GM19193 (cell line): ENCODE data around the gene TNFSF11.

Source experiments
- POLR2A ChIP-seq: IDR thresholded peaks from 4 replicates; pipeline ENCODE4 v1.6.1; 2011; ENCODE audit not compliant: insufficient read depth, insufficient read length; ENCODE audit errors: extremely low read depth

TNFSF11 gene

GRCh38 chr13:42626176-42626860 is 52.4 kb downstream of the TNFSF11 start:
- no peak for TF ChIP-seq POLR2A

- TF ChIP-seq POLR2A: no peak
These were observed 54.7 kb downstream of the TNFSF11 start for GRCh38 chr13:42628666-42629065.

GRCh38 chr13:42631181-42631580 is 57.2 kb downstream of the TNFSF11 start:
- no peak for TF ChIP-seq POLR2A

- TF ChIP-seq POLR2A: no peak
These were observed 59.5 kb downstream of the TNFSF11 start for GRCh38 chr13:42633495-42633894.

GRCh38 chr13:42638101-42638500 is 64.1 kb downstream of the TNFSF11 start:
- no peak for TF ChIP-seq POLR2A

GRCh38 chr13:42638886-42639285 is 64.9 kb downstream of the TNFSF11 start:
- no peak for TF ChIP-seq POLR2A

- no peak for TF ChIP-seq POLR2A
These were observed 69.1 kb downstream of the TNFSF11 start for GRCh38 chr13:42643076-42643475.

- TF ChIP-seq POLR2A: no peak
These were observed 70.9 kb downstream of the TNFSF11 start for GRCh38 chr13:42644841-42645240.

- no peak for TF ChIP-seq POLR2A
These were observed 71.8 kb downstream of the TNFSF11 start for GRCh38 chr13:42645717-42646116.

- no peak for TF ChIP-seq POLR2A
These were observed 75.2 kb downstream of the TNFSF11 start for GRCh38 chr13:42649141-42649540.

- TF ChIP-seq POLR2A: no peak
These were observed 75.9 kb downstream of the TNFSF11 start for GRCh38 chr13:42649831-42650230.

GRCh38 chr13:42650506-42650905 is 76.6 kb downstream of the TNFSF11 start:
- TF ChIP-seq POLR2A: no peak

GRCh38 chr13:42651936-42652641 is 78.1 kb downstream of the TNFSF11 start:
- TF ChIP-seq POLR2A: no peak

- no peak for TF ChIP-seq POLR2A
These were observed 78.9 kb downstream of the TNFSF11 start for GRCh38 chr13:42652642-42653415.

GRCh38 chr13:42653679-42654078 is 79.7 kb downstream of the TNFSF11 start:
- no peak for TF ChIP-seq POLR2A
